OCI-LY7 (cell line): ENCODE data around the gene TAF11L14.

Source experiments
- EZH2phosphoT487 ChIP-seq: fragments of 200-600 bp; sonication (generic); IDR thresholded peaks from 2 replicates; pipeline ENCODE4 v1.6.1; 2018; ENCODE audit warnings: low read depth, borderline replicate concordance, mild to moderate bottlenecking, mixed run types, antibody characterized with exemption, low read length, moderate library complexity, mixed read lengths
- TF ChIP-seq, protein P1 (sequence below): fragments of 200-600 bp; sonication (generic); conservative IDR thresholded peaks from 2 replicates; pipeline ENCODE4 v1.5.1; 2014; ENCODE audit warnings: mild to moderate bottlenecking, antibody characterized with exemption, low read length, moderate library complexity, mixed read lengths

DNA sequence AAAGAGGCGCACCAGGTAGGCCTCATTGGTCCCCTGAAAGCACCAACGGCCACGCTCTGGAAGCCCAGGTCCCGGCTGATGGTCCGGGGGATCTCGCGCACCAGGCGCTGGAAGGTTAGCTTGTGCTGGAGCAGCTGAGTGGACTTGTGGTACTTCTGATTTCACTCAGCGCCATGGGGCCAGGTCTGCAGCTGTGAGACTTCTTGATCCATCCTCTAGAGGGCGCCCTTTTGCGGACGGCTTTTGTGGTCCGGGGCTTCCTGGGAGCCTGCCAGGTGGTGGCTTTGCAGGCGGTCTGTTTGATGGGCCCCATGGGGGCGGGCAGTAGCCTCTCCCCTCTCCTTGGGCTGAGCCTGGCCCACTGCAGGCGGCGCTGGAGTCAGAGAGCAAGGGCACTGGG lies 13.6 kb upstream of the TAF11L14 start:
- TF ChIP-seq, protein P1, sequence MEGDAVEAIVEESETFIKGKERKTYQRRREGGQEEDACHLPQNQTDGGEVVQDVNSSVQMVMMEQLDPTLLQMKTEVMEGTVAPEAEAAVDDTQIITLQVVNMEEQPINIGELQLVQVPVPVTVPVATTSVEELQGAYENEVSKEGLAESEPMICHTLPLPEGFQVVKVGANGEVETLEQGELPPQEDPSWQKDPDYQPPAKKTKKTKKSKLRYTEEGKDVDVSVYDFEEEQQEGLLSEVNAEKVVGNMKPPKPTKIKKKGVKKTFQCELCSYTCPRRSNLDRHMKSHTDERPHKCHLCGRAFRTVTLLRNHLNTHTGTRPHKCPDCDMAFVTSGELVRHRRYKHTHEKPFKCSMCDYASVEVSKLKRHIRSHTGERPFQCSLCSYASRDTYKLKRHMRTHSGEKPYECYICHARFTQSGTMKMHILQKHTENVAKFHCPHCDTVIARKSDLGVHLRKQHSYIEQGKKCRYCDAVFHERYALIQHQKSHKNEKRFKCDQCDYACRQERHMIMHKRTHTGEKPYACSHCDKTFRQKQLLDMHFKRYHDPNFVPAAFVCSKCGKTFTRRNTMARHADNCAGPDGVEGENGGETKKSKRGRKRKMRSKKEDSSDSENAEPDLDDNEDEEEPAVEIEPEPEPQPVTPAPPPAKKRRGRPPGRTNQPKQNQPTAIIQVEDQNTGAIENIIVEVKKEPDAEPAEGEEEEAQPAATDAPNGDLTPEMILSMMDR, result peak; percentile 66
- no peak for TF ChIP-seq EZH2phosphoT487
